ENCODE data around the gene GNG11. TPM values are rescaled to one million over a fixed set of nuclear protein-coding genes. Genes with fewer than 3 reads are reported as not detected.
"Not testable (repeated sequence)": the region's sequence is repeated elsewhere in the genome, so short reads cannot be mapped to it uniquely, and the experiment has no call there.

GNG11 gene
- total and polyA plus RNA-seq, 3 donors from 2014 or later: 3.9 to 11.7 (median 4.0) TPM

- no peaks in the 10 kb centered on the region for H3K27me3 ChIP-seq
- no peak overlapping the region for H3K27ac ChIP-seq
- no peak for DNase-seq
- no peak overlapping the region for H3K4me3 ChIP-seq
- no peaks in the 10 kb centered on the region for H3K36me3 ChIP-seq (ENCODE audit: low read depth, missing control alignments)
- H3K4me1 ChIP-seq: no peaks in the 10 kb centered on the region
- H3K9me3 ChIP-seq: no peaks in the 10 kb centered on the region
- 49 to 57% methylated on average over 3 of the region's 3 CpGs for WGBS, 2 donors
- intact Hi-C loops (cut with DNase I; ENCODE audit: low total_unique reads): no loop called here
- no peak for TF ChIP-seq CTCF (IDR thresholded peaks at IDR 0.05)
- TF ChIP-seq POLR2A (IDR thresholded peaks at IDR 0.05): no peak
Observed at GRCh38 chr7:93910076-93910994, 11.2 kb upstream of the GNG11 start.

- intact Hi-C loops (cut with DNase I; ENCODE audit: low total_unique reads); H3K27me3 ChIP-seq; H3K9me3 ChIP-seq; H3K4me3 ChIP-seq; DNase-seq; H3K27ac ChIP-seq; H3K36me3 ChIP-seq (ENCODE audit: low read depth, missing control alignments); H3K4me1 ChIP-seq: not testable (repeated sequence)
- 76 to 82% methylated on average over 3 of the region's 3 CpGs for WGBS, 2 donors
Observed at GRCh38 chr7:93911242-93911641, 10.3 kb upstream of the GNG11 start.

GRCh38 chr7:93911661-93912060, 9.9 kb upstream of the GNG11 start:
- H3K27ac ChIP-seq; H3K9me3 ChIP-seq; intact Hi-C loops (cut with DNase I; ENCODE audit: low total_unique reads); H3K36me3 ChIP-seq (ENCODE audit: low read depth, missing control alignments); H3K27me3 ChIP-seq; H3K4me3 ChIP-seq; DNase-seq; H3K4me1 ChIP-seq: not testable (repeated sequence)

GRCh38 chr7:93913197-93913596, 8.3 kb upstream of the GNG11 start:
- Histone ChIP-seq H3K27me3 (no peaks in the 10 kb centered on the region), H3K4me1 (no peaks in the 10 kb centered on the region), H3K9me3 (no peaks in the 10 kb centered on the region), H3K36me3 (ENCODE audit: low read depth, missing control alignments) (no peaks in the 10 kb centered on the region), H3K4me3 (no peak overlapping the region), H3K27ac (no peak overlapping the region)
- TF ChIP-seq POLR2A (IDR thresholded peaks at IDR 0.05) (no peak), CTCF (IDR thresholded peaks at IDR 0.05) (no peak)
- intact Hi-C loops (cut with DNase I; ENCODE audit: low total_unique reads): no loop called here
- no peak for DNase-seq

GRCh38 chr7:93914581-93915066, 6.9 kb upstream of the GNG11 start:
- no peaks in the 10 kb centered on the region for H3K27me3 ChIP-seq
- intact Hi-C loops (cut with DNase I; ENCODE audit: low total_unique reads): no loop called here
- H3K4me3 ChIP-seq: no peak overlapping the region
- 53 to 60% methylated on average over 7 of the region's 7 CpGs for WGBS, 2 donors
- no peaks in the 10 kb centered on the region for H3K9me3 ChIP-seq
- no peaks in the 10 kb centered on the region for H3K4me1 ChIP-seq
- no peak overlapping the region for H3K27ac ChIP-seq
- no peak for DNase-seq
- no peaks in the 10 kb centered on the region for H3K36me3 ChIP-seq (ENCODE audit: low read depth, missing control alignments)
- TF ChIP-seq CTCF (IDR thresholded peaks at IDR 0.05) (no peak), POLR2A (IDR thresholded peaks at IDR 0.05) (no peak)

- H3K4me3 ChIP-seq; DNase-seq; H3K27me3 ChIP-seq; H3K9me3 ChIP-seq; H3K36me3 ChIP-seq (ENCODE audit: low read depth, missing control alignments); intact Hi-C loops (cut with DNase I; ENCODE audit: low total_unique reads); H3K27ac ChIP-seq; H3K4me1 ChIP-seq: not testable (repeated sequence)
- 87 to 90% methylated on average over 3 of the region's 3 CpGs for WGBS, 2 donors
Observed at GRCh38 chr7:93915206-93915842, 6.2 kb upstream of the GNG11 start.

- H3K36me3 ChIP-seq (ENCODE audit: low read depth, missing control alignments); H3K4me3 ChIP-seq; DNase-seq; intact Hi-C loops (cut with DNase I; ENCODE audit: low total_unique reads); H3K27me3 ChIP-seq; H3K9me3 ChIP-seq; H3K27ac ChIP-seq; H3K4me1 ChIP-seq: not testable (repeated sequence)
Observed at GRCh38 chr7:93915888-93916287, 5.6 kb upstream of the GNG11 start.

- DNase-seq; intact Hi-C loops (cut with DNase I; ENCODE audit: low total_unique reads); H3K4me1 ChIP-seq; H3K27ac ChIP-seq; H3K36me3 ChIP-seq (ENCODE audit: low read depth, missing control alignments); H3K4me3 ChIP-seq; H3K9me3 ChIP-seq; H3K27me3 ChIP-seq: not testable (repeated sequence)
- 86 to 90% methylated on average over 4 of the region's 4 CpGs for WGBS, 2 donors
Observed at GRCh38 chr7:93916315-93916714, 5.2 kb upstream of the GNG11 start.

Measured in testis (tissue), 3 donors.